DMS153 treated with DMSO at 0.1 percent for 48 hours (cell line): Measurements from ENCODE around the gene ZC3H11A.

Source experiments
- DNase-seq: peaks from one replicate; lab custom pipeline; 2025; ENCODE audit not compliant: unreplicated experiment; lab: John Stamatoyannopoulos, UW

Gene ZC3H11A

GRCh38 chr1:203839081-203839480 lies 43.7 kb downstream of the ZC3H11A start:
- no peak for DNase-seq

DNA sequence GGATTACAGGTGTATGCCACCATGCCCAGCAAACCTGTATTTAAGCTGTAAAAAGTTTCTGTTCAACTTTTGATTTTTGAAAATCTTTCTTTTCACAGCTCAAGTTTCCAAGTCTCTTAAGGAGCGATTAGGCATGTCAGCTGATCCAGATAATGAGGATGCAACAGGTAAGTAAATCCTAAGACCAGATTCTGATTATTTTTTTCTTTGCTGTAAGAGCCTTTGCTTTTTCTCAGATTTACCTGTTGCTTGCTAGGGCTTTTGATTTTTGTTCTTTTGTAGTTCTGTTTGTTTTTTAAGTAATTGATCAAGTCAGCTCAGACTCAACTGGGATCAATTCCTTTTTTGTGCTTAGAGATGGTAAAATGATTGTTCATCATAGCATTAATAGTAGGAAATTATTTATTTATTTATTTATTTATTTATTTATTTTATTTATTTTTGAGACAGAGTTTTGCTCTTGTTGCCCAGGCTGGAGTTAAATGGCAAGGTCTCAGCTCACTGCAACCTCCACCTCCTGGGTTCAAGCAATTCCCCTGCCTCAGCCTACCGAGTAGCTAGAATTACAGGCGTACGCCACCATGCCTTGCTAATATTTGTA lies 44.9 kb downstream of the ZC3H11A start:
- DNase-seq: no peak

DNA sequence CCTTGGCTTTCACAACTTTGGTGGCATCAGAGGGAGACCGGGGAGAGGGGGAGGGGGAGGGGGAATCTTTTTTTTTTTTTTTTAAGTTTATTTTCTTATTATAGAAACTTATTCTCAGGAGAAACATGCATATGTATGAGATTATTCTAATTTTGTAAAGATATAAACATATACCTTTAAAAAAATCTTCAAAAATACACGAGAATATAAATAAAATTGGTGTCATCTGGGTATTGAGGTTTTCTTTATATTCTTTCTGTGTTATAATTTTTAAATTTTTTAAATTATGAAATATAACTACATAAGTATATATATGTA lies 47.1 kb downstream of the ZC3H11A start:
- no peak for DNase-seq

- no peak for DNase-seq
Measured at GRCh38 chr1:203843435-203843834, 48.0 kb downstream of the ZC3H11A start.
